ENCODE measurements around the gene TGFBR3.

The TGFBR3 gene

GRCh38 chr1:91637539-91637994 is 248.4 kb downstream of the TGFBR3 start:
- H3K4me1 ChIP-seq (ENCODE audit: control extremely low read depth in 1 of 4, control insufficient read depth in 4 of 4, insufficient read depth in 4 of 4, low read length in 3 of 4), result no peaks in the 10 kb centered on the region
- H3K27me3 ChIP-seq (replicated peaks in 2 of 5; ENCODE audit: control insufficient read depth in 4 of 5, insufficient read depth in 5 of 5, low read length in 4 of 5), result no peaks in the 10 kb centered on the region
- DNase-seq, result no peak
- peaks cover 0 to 3% (median 0%) of the 10 kb centered on the region in 5 experiments for H3K9me3 ChIP-seq (ENCODE audit: control extremely low read depth in 1 of 5, control insufficient read depth in 4 of 5, insufficient read depth in 2 of 5, low read depth in 1 of 5, low read length in 4 of 5)
- H3K4me3 ChIP-seq (ENCODE audit: control insufficient read depth in 1 of 7, extremely low read depth in 1 of 7, insufficient read depth in 4 of 7, low read depth in 2 of 7, low read length in 6 of 7), result no peak overlapping the region
- H3K36me3 ChIP-seq (ENCODE audit: control insufficient read depth in 4 of 4, insufficient read depth in 4 of 4, low read length in 3 of 4), result no peaks in the 10 kb centered on the region
- WGBS (ENCODE audit: insufficient coverage), result 90% methylated on average over 8 of the region's 8 CpGs
- CTCF ChIA-PET, result no interaction called here
- no peak overlapping the region for H3K27ac ChIP-seq (ENCODE audit: insufficient read depth in 1 of 2, low read depth in 1 of 2, low read length in 2 of 2, poor library complexity in 1 of 2, severe bottlenecking in 2 of 2)
- POLR2A ChIA-PET, result no interaction called here

- 100% methylated on average over 4 of the region's 4 CpGs for WGBS (ENCODE audit: insufficient coverage)
- Histone ChIP-seq H3K4me1 (ENCODE audit: control extremely low read depth in 1 of 4, control insufficient read depth in 4 of 4, insufficient read depth in 4 of 4, low read length in 3 of 4) (no peaks in the 10 kb centered on the region), H3K36me3 (ENCODE audit: control insufficient read depth in 4 of 4, insufficient read depth in 4 of 4, low read length in 3 of 4) (no peaks in the 10 kb centered on the region), H3K9me3 (ENCODE audit: control extremely low read depth in 1 of 5, control insufficient read depth in 4 of 5, insufficient read depth in 2 of 5, low read depth in 1 of 5, low read length in 4 of 5) (peaks cover 0 to 3% (median 0%) of the 10 kb centered on the region in 5 experiments), H3K27ac (ENCODE audit: insufficient read depth in 1 of 2, low read depth in 1 of 2, low read length in 2 of 2, poor library complexity in 1 of 2, severe bottlenecking in 2 of 2) (no peak overlapping the region), H3K27me3 (replicated peaks in 2 of 5; ENCODE audit: control insufficient read depth in 4 of 5, insufficient read depth in 5 of 5, low read length in 4 of 5) (no peaks in the 10 kb centered on the region), H3K4me3 (ENCODE audit: control insufficient read depth in 1 of 7, extremely low read depth in 1 of 7, insufficient read depth in 4 of 7, low read depth in 2 of 7, low read length in 6 of 7) (no peak overlapping the region)
- POLR2A ChIA-PET, result no interaction called here
- CTCF ChIA-PET, result no interaction called here
- no peak for DNase-seq
Measured at GRCh38 chr1:91635763-91636162, 250.2 kb downstream of the TGFBR3 start.

DNA sequence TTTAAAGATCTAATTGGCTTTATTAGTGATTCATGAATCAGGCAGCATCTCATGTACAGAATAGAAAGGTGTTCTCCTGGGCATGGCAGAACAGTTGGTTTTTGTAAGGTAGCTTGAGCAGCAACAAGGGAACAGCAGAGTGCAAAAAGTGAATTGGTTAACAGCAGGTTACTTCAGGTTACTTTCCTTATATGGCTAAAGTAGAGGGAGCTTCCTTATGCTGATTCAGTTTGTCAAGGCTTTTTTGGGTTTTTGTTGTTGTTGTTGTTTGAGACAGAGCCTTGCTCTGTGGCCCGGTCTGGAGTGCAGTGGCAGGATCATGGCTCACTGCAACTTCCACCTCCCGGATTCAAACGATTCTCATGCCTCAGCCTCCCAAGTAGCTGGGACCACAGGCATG is 252.5 kb downstream of the TGFBR3 start:
- H3K27me3 ChIP-seq (replicated peaks in 2 of 5; ENCODE audit: control insufficient read depth in 4 of 5, insufficient read depth in 5 of 5, low read length in 4 of 5), result no peaks in the 10 kb centered on the region
- DNase-seq, result no peak
- 83% methylated on average over 2 of the region's 3 CpGs for WGBS (ENCODE audit: insufficient coverage)
- H3K9me3 ChIP-seq (ENCODE audit: control extremely low read depth in 1 of 5, control insufficient read depth in 4 of 5, insufficient read depth in 2 of 5, low read depth in 1 of 5, low read length in 4 of 5), result no peaks in the 10 kb centered on the region
- H3K4me1 ChIP-seq (ENCODE audit: control extremely low read depth in 1 of 4, control insufficient read depth in 4 of 4, insufficient read depth in 4 of 4, low read length in 3 of 4), result no peaks in the 10 kb centered on the region
- no peak overlapping the region for H3K27ac ChIP-seq (ENCODE audit: insufficient read depth in 1 of 2, low read depth in 1 of 2, low read length in 2 of 2, poor library complexity in 1 of 2, severe bottlenecking in 2 of 2)
- POLR2A ChIA-PET, result no interaction called here
- no peaks in the 10 kb centered on the region for H3K36me3 ChIP-seq (ENCODE audit: control insufficient read depth in 4 of 4, insufficient read depth in 4 of 4, low read length in 3 of 4)
- CTCF ChIA-PET, result no interaction called here
- H3K4me3 ChIP-seq (ENCODE audit: control insufficient read depth in 1 of 7, extremely low read depth in 1 of 7, insufficient read depth in 4 of 7, low read depth in 2 of 7, low read length in 6 of 7), result no peak overlapping the region

DNA sequence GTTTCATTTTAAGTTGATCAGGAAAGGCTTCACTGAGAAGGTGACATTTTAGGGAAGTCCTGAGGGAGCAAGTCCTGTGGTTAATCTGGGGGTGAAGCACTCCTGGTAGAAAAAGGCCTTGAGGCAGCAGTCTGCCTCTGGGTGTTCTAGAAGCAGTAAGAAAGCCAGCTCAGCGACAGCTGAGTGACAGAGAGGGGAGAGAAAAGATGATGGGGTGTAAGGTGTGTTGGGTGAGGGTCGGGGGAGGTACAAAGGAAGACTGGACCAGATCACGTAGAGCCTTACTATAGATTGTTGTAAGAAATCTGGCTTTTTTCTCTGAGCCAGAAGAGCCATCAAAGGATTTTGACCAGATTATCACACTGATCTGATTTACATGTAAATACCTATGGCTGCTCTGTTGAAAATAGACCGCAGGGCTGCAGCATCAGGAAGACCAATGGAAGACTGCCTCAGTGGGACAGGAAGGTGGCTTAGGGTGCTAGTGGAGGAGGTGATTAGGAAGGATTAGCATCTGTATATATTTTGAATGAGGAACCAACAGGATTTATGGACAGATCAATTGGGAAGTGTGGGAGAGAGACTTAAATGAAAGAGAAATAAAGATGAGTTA is 254.1 kb downstream of the TGFBR3 start:
- ChIA-PET CTCF (no interaction called here), POLR2A (no interaction called here)
- no peaks in the 10 kb centered on the region for H3K9me3 ChIP-seq (ENCODE audit: control extremely low read depth in 1 of 5, control insufficient read depth in 4 of 5, insufficient read depth in 2 of 5, low read depth in 1 of 5, low read length in 4 of 5)
- no peaks in the 10 kb centered on the region for H3K4me1 ChIP-seq (ENCODE audit: control extremely low read depth in 1 of 4, control insufficient read depth in 4 of 4, insufficient read depth in 4 of 4, low read length in 3 of 4)
- DNase-seq, result peak in 1 of 3 donors; percentile 4
- H3K27me3 ChIP-seq (replicated peaks in 2 of 5; ENCODE audit: control insufficient read depth in 4 of 5, insufficient read depth in 5 of 5, low read length in 4 of 5), result no peaks in the 10 kb centered on the region
- 97% methylated on average over 4 of the region's 4 CpGs for WGBS (ENCODE audit: insufficient coverage)
- H3K36me3 ChIP-seq (ENCODE audit: control insufficient read depth in 4 of 4, insufficient read depth in 4 of 4, low read length in 3 of 4), result no peaks in the 10 kb centered on the region
- no peak overlapping the region for H3K27ac ChIP-seq (ENCODE audit: insufficient read depth in 1 of 2, low read depth in 1 of 2, low read length in 2 of 2, poor library complexity in 1 of 2, severe bottlenecking in 2 of 2)
- H3K4me3 ChIP-seq (ENCODE audit: control insufficient read depth in 1 of 7, extremely low read depth in 1 of 7, insufficient read depth in 4 of 7, low read depth in 2 of 7, low read length in 6 of 7), result no peak overlapping the region

- H3K36me3 ChIP-seq (ENCODE audit: control insufficient read depth in 4 of 4, insufficient read depth in 4 of 4, low read length in 3 of 4), result no peaks in the 10 kb centered on the region
- ChIA-PET POLR2A (no interaction called here), CTCF (no interaction called here)
- no peaks in the 10 kb centered on the region for H3K4me1 ChIP-seq (ENCODE audit: control extremely low read depth in 1 of 4, control insufficient read depth in 4 of 4, insufficient read depth in 4 of 4, low read length in 3 of 4)
- no peak overlapping the region for H3K4me3 ChIP-seq (ENCODE audit: control insufficient read depth in 1 of 7, extremely low read depth in 1 of 7, insufficient read depth in 4 of 7, low read depth in 2 of 7, low read length in 6 of 7)
- H3K9me3 ChIP-seq (ENCODE audit: control extremely low read depth in 1 of 5, control insufficient read depth in 4 of 5, insufficient read depth in 2 of 5, low read depth in 1 of 5, low read length in 4 of 5), result no peaks in the 10 kb centered on the region
- no peak overlapping the region for H3K27ac ChIP-seq (ENCODE audit: insufficient read depth in 1 of 2, low read depth in 1 of 2, low read length in 2 of 2, poor library complexity in 1 of 2, severe bottlenecking in 2 of 2)
- no peak for DNase-seq
- no peaks in the 10 kb centered on the region for H3K27me3 ChIP-seq (replicated peaks in 2 of 5; ENCODE audit: control insufficient read depth in 4 of 5, insufficient read depth in 5 of 5, low read length in 4 of 5)
Measured at GRCh38 chr1:91630803-91631202, 255.1 kb downstream of the TGFBR3 start.

Measured in common myeloid progenitor, CD34-positive (primary cell).